Immature natural killer cell (primary cell): ENCODE data around the gene MARVELD3. TPM values are rescaled to one million over a fixed set of nuclear protein-coding genes. Genes with fewer than 3 reads are reported as not detected.
"Not testable (repeated sequence)": the region's sequence is repeated elsewhere in the genome, so short reads cannot be mapped to it uniquely, and the experiment has no call there.

Experiments
- DNase-seq, 3 donors: peaks; one replicate each; pipeline ENCODE4 v3.0.0; 2022; ENCODE audit warnings: mixed read lengths in 1 of 3
- H3K27ac Mint-ChIP-seq, 6 donors: one replicate each; pipeline ENCODE4 v1.8.0; 2020; ENCODE audit warnings: mixed read lengths in 6 of 6, mild to moderate bottlenecking in 5 of 6, inconsistent platforms in 4 of 6, moderate library complexity in 3 of 6
- H3K27me3 Mint-ChIP-seq, 3 donors: one replicate each; pipeline ENCODE4 v1.8.0; 2020 to 2021; ENCODE audit warnings: low read depth in 3 of 3, mild to moderate bottlenecking in 3 of 3, mixed read lengths in 3 of 3, moderate library complexity in 3 of 3, inconsistent platforms in 1 of 3
- H3K36me3 Mint-ChIP-seq, 3 donors: one replicate each; pipeline ENCODE4 v1.8.0; 2020; ENCODE audit warnings: mixed read lengths in 3 of 3, inconsistent platforms in 2 of 3, mild to moderate bottlenecking in 2 of 3
- H3K4me1 Mint-ChIP-seq, 2 donors: one replicate each; pipeline ENCODE4 v1.8.0; 2020; ENCODE audit warnings: inconsistent platforms in 2 of 2, mild to moderate bottlenecking in 2 of 2, mixed read lengths in 2 of 2, moderate library complexity in 1 of 2
- H3K4me3 Mint-ChIP-seq, 5 donors: one replicate each; pipeline ENCODE4 v1.8.0; 2020; ENCODE audit warnings: mild to moderate bottlenecking in 5 of 5, mixed read lengths in 5 of 5, inconsistent platforms in 3 of 5, moderate library complexity in 3 of 5
- H3K9me3 Mint-ChIP-seq, 6 donors: one replicate each; pipeline ENCODE4 v1.8.0; 2020; ENCODE audit warnings: mild to moderate bottlenecking in 6 of 6, mixed read lengths in 6 of 6, inconsistent platforms in 4 of 6, moderate library complexity in 3 of 6
- polyA plus RNA-seq, 3 donors: library from polyadenylated mRNA; unstranded; fragments of 300-500 nt; fragmentation: Illumina TruSeq; gene quantifications; one replicate each; pipeline ENCODE4 v1.2.3, GENCODE V29; 2021

MARVELD3 gene, protein sequence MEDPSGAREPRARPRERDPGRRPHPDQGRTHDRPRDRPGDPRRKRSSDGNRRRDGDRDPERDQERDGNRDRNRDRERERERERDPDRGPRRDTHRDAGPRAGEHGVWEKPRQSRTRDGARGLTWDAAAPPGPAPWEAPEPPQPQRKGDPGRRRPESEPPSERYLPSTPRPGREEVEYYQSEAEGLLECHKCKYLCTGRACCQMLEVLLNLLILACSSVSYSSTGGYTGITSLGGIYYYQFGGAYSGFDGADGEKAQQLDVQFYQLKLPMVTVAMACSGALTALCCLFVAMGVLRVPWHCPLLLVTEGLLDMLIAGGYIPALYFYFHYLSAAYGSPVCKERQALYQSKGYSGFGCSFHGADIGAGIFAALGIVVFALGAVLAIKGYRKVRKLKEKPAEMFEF
- polyA plus RNA-seq, result not detected

DNA sequence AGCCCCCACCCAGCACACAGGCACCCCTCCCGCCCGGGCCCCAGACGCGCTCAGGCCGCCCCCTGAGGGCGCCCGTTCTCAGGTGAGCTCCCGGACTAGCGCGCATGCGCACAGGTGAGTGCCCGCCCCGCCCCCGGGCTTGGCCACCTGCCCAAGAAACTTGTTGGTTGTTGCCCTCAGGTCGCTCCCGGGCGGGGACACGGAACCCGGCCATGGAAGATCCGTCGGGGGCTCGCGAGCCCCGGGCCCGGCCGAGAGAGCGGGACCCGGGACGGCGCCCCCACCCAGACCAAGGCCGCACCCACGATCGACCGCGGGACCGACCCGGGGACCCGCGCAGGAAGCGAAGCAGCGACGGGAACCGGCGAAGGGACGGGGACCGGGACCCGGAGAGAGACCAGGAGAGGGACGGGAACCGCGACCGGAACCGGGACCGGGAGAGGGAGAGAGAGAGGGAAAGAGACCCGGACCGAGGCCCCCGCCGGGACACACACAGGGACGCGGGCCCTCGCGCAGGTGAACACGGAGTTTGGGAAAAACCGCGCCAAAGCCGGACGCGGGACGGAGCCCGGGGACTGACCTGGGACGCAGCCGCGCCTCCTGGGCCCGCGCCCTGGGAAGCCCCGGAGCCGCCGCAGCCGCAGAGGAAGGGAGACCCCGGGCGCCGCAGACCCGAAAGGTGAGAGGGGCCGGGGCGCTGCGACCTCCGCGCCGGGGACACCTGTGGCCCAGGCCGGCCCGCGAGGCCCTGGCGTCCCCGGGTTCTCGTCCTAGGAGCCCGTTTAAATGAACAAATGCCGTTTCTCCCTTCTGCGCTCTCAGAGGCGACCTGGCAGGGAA is at the start of gene MARVELD3:
MARVELD3 (plus strand) TSS at position 167 of the 840 bp plus-strand sequence; CDS start at position 213, 46 bp downstream.
- Mint-ChIP-seq H3K9me3 (no peaks in the 10 kb centered on the region), H3K27ac (no peak within 1 kb of the TSS), H3K4me1 (peaks cover 0 to 11% of the 10 kb centered on the region in 2 donors), H3K27me3 (peaks cover 2 to 5% (median 4%) of the 10 kb centered on the region in 3 donors), H3K36me3 (no peaks in the 10 kb centered on the region), H3K4me3 (peak within 1 kb of the TSS in 4 of 5 donors; percentile 30 to 65 (median 46))
- DNase-seq, result peak in 1 of 3 donors; percentile 7

DNA sequence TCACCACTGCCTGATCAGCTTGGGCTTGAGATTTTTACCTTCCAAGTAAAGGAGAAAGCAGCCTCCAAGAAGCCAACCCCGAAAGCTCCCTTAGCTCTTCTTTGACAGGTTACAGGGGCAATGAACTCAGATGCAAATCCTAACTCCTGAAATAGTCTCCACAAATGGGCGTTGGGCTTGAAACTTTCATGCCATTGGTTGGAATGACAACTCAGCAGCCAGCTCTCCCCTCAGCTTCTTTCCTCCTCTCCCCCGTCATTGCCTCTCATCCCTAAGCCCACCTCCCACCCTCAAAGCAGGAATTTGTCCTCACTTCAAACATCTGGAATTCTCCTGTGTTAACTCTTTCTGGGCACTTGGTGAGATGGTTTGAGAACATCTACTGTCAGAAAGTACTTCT is 49.0 kb upstream of the MARVELD3 start, which contains the start of gene TAT:
TAT (minus strand) TSS at position 122 of the 400 bp plus-strand sequence. CDS start 677 bp downstream, outside the sequence.
- peaks cover 0 to 15% (median 12%) of the 10 kb centered on the region in 3 donors for H3K27me3 Mint-ChIP-seq
- H3K9me3 Mint-ChIP-seq, result no peaks in the 10 kb centered on the region
- no peak within 1 kb of the TSS for H3K4me3 Mint-ChIP-seq
- H3K27ac Mint-ChIP-seq, result no peak within 1 kb of the TSS
- H3K36me3 Mint-ChIP-seq, result no peaks in the 10 kb centered on the region
- DNase-seq, result no peak
- no peaks in the 10 kb centered on the region for H3K4me1 Mint-ChIP-seq

DNA sequence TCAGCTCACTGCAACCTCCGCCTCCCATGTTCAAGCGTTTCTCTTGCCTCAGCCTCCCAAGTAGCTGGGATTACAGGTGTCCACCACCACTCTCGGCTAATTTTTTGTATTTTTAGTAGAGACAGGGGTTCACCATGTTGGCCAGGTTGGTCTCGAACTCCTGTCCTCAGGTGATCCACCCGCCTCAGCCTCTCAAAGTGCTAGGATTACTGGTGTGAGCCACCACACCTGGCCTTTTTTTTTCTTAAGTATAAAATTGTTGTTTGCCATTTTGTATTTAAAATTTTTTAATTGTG is 43.5 kb upstream of the MARVELD3 start:
- not testable (repeated sequence) for H3K36me3 Mint-ChIP-seq, H3K9me3 Mint-ChIP-seq, H3K4me1 Mint-ChIP-seq, H3K4me3 Mint-ChIP-seq, H3K27me3 Mint-ChIP-seq, DNase-seq, H3K27ac Mint-ChIP-seq

DNA sequence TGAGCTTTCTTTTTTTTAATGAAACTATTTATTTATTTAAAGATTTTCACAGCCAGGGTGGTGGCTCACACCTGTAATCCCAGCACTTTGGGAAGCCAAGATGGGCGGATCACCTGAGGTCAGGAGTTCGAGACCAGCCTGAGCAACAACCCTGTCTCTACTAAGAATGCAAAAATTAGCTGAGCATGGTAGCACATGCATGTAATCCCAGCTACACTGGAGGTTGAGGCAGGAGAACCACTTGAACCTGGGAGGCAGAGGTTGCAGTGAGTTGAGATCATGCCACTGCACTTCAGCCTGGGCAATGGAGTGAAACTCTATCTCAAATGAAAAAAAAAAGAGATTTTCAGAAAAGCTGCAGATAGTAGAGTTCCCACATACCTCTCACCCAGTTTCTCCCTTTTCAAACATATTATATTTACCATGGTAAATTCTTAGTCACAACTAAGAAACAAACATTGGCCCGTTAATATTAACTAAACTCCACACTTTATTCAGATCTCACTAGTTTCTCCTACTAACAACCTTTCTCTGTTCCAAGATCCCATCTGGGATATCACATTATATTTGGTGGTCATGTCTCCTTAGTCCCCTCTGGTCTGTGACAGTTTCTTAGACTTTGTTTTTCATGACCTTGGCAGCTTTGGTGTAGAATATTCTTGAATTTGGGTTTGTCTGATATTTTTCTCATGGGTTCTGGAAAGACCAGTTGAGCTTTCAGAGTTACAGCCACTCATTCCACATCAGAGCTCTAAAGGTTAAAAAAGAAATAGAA is 41.3 kb upstream of the MARVELD3 start:
- peaks cover 0 to 2% (median 0%) of the 10 kb centered on the region in 6 donors for H3K9me3 Mint-ChIP-seq
- H3K4me1 Mint-ChIP-seq, result no peaks in the 10 kb centered on the region
- DNase-seq, result no peak
- H3K27ac Mint-ChIP-seq, result no peak overlapping the region
- peaks cover 0 to 8% (median 4%) of the 10 kb centered on the region in 3 donors for H3K27me3 Mint-ChIP-seq
- no peak overlapping the region for H3K4me3 Mint-ChIP-seq
- no peaks in the 10 kb centered on the region for H3K36me3 Mint-ChIP-seq

DNA sequence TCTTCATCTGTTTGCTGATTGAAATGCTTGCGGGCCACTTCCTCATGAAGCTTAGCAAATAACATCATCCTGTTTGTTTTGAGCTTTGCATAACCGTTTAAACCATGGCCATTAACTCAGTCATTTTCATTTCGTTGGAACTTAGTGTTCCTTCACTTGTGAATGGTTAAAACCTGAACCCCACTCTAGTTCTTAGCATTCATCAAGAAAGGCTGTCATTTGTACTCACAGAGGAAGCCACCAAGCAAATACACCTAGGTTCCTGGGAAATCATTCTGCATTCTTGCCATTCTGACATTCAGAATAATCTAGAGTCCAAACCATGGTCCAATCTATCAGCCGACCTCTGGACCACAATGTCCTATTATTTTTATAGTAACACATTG is 40.7 kb upstream of the MARVELD3 start:
- Mint-ChIP-seq H3K36me3 (no peaks in the 10 kb centered on the region), H3K27me3 (peaks cover 0 to 8% (median 4%) of the 10 kb centered on the region in 3 donors), H3K27ac (no peak overlapping the region), H3K4me1 (no peaks in the 10 kb centered on the region), H3K9me3 (peaks cover 0 to 2% (median 0%) of the 10 kb centered on the region in 6 donors), H3K4me3 (no peak overlapping the region)
- no peak for DNase-seq

DNA sequence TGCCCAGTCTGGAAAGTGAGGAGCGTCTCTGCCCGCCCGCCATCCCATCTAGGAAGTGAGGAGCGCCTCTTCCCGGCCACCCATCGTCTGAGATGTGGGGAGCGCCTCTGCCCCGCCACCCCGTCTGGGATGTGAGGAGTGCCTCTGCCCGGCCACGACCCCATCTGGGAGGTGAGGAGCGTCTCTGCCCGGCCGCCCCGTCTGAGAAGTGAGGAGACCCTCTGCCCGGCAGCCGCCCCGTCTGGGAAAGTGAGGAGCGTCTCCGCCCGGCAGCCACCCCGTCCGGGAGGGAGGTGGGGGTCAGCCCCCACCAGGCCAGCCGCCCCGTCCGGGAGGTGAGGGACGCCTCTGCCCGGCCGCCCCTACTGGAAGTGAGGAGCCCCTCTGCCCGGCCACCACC is 36.6 kb upstream of the MARVELD3 start:
- not testable (repeated sequence) for H3K4me1 Mint-ChIP-seq, DNase-seq, H3K4me3 Mint-ChIP-seq, H3K9me3 Mint-ChIP-seq, H3K27ac Mint-ChIP-seq, H3K36me3 Mint-ChIP-seq
- H3K27me3 Mint-ChIP-seq, result peaks cover 2 to 14% (median 5%) of the 10 kb centered on the region in 3 donors

DNA sequence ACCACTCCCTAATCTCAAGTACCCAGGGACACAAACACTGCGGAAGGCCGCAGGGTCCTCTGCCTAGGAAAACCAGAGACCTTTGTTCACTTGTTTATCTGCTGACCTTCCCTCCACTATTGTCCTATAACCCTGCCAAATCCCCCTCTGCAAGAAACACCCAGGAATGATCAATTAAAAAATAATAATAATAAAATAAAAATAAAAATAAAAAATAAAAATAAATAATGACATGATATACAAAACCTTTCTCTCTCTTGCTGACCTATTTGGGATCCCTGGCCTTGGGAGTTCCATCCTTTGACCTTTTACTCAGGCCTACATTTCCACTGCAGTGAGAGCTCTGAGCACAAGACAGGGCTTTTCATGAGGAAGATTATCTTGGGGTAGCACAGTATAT is 35.9 kb upstream of the MARVELD3 start:
- H3K4me1 Mint-ChIP-seq, H3K9me3 Mint-ChIP-seq, H3K4me3 Mint-ChIP-seq, H3K27ac Mint-ChIP-seq, H3K36me3 Mint-ChIP-seq, DNase-seq: not testable (repeated sequence)
- H3K27me3 Mint-ChIP-seq, result peaks cover 2 to 14% (median 5%) of the 10 kb centered on the region in 3 donors

DNA sequence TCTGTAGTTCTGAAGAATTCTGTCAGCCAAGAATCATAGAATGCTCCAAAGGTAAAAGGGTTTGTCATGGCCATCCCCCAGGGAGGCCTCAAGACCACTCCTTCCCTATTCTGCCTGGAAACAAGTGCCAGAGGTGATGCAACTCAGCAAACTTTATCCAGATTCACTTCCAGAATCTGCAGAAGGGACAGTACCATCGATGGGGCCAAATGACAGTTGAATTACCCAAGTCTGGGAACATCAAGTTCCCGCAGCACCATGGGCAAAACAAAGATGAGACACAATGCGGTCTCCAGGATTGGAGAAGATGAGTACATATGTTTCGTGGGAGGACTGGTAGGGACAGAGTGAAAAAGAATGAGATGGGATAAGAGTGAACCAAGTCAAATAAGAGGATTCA is 35.4 kb upstream of the MARVELD3 start:
- peaks cover 0 to 2% (median 0%) of the 10 kb centered on the region in 6 donors for H3K9me3 Mint-ChIP-seq
- DNase-seq, result no peak
- no peaks in the 10 kb centered on the region for H3K4me1 Mint-ChIP-seq
- peaks cover 2 to 12% (median 5%) of the 10 kb centered on the region in 3 donors for H3K27me3 Mint-ChIP-seq
- H3K4me3 Mint-ChIP-seq, result no peak overlapping the region
- H3K27ac Mint-ChIP-seq, result no peak overlapping the region
- no peaks in the 10 kb centered on the region for H3K36me3 Mint-ChIP-seq

DNA sequence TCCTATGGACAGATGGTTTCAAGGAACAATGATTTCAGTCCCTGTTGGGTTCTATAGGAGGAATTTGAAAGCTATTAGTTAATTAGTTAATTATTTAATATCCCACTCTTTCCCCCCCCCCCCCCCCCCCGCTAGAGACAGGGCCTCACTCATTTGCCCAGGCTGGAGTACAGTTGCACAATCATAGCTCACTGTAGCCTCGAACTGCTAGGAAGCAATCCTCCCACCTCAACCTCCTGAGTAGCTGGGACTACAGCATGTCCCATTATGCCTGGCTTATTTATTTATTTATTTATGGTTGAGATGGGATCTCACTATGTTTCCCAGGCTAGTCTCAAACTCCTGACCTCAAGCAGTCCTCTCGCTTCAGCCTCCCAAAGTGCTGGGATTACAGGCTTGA is 34.1 kb upstream of the MARVELD3 start:
- no peaks in the 10 kb centered on the region for H3K9me3 Mint-ChIP-seq
- no peak overlapping the region for H3K4me3 Mint-ChIP-seq
- peaks cover 1 to 10% (median 5%) of the 10 kb centered on the region in 3 donors for H3K27me3 Mint-ChIP-seq
- no peaks in the 10 kb centered on the region for H3K4me1 Mint-ChIP-seq
- H3K27ac Mint-ChIP-seq, result no peak overlapping the region
- no peak for DNase-seq
- H3K36me3 Mint-ChIP-seq, result no peaks in the 10 kb centered on the region

DNA sequence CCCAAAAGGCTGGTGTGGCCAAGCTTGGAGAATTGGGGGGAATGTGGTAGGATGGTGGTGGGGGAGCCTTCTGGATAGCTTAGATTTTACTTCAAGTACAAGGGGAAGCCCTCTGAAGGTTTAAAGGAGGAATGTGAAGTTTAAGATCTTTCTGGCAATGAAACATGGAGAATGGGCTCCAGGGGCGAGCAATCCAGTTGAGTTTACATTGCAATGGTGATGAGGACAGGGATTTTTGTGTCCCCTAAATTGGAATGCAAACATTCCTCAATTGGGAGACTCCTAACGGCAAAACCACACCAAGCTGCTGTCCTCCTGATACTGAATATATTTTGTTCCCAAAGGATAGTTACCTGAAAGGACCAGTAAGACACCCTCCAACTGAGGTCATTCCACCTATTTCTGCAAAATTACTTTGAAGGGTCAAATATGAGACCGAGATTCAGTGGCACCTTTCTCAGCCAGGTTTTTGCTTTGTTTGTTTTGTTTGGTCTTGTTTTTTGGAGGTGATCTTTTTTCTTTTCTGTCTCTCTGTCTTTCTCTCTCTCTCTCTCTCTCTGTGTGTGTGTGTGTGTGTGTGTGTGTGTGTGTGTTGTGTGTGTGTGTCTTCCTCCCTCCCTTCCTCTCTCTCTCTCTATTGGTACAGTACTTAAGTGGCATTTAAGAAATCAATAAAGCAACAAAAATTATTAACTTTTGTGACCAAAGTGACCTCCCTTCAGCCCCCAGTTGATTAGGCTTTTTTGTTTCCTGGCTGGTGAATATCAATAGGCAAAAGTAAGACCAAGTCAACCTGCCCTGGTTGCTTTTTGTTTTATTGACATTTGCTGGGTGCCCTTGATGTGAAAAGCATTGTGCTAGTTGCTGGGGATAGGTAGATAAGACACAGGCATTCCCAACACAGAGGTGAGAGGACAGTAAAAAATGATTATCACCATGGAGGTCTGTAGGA is 32.7 kb upstream of the MARVELD3 start:
- no peaks in the 10 kb centered on the region for H3K9me3 Mint-ChIP-seq
- no peaks in the 10 kb centered on the region for H3K4me1 Mint-ChIP-seq
- no peaks in the 10 kb centered on the region for H3K36me3 Mint-ChIP-seq
- H3K27me3 Mint-ChIP-seq, result peaks cover 2 to 10% (median 8%) of the 10 kb centered on the region in 3 donors
- DNase-seq, result no peak
- no peak overlapping the region for H3K4me3 Mint-ChIP-seq
- H3K27ac Mint-ChIP-seq, result no peak overlapping the region

DNA sequence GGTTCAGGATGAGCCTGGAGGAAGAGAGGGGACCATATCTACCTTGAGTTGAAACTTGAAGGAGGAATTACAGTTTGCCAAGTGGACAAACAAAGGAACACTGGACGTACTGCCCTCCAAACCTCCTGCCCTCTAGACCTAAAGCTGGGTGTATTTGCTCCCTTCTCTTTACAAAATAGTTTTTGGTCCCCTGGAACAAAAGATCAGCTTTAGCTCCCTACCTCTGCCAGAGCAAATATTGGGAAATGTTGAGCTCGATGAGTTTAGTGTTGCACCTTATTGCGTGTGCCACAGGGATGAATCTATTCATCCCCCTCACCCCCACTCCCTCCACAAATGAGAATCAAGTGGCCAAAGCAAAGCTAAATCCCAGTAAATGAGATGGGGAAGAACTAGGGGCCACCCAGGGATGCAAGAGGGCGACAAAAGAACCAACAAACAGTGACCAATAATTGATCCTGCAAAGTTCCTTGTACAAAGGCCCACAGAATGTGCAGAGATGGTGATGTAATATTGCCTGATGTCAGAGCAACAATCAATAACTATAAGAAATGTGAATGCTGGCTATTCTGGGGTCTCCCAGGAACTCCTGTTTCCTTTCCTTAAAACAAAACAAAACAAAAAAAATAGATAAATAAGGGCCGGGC is 31.9 kb upstream of the MARVELD3 start:
- H3K4me3 Mint-ChIP-seq, result no peak overlapping the region
- no peaks in the 10 kb centered on the region for H3K36me3 Mint-ChIP-seq
- H3K9me3 Mint-ChIP-seq, result no peaks in the 10 kb centered on the region
- H3K4me1 Mint-ChIP-seq, result no peaks in the 10 kb centered on the region
- DNase-seq, result no peak
- H3K27ac Mint-ChIP-seq, result no peak overlapping the region
- H3K27me3 Mint-ChIP-seq, result peaks cover 2 to 11% (median 10%) of the 10 kb centered on the region in 3 donors

DNA sequence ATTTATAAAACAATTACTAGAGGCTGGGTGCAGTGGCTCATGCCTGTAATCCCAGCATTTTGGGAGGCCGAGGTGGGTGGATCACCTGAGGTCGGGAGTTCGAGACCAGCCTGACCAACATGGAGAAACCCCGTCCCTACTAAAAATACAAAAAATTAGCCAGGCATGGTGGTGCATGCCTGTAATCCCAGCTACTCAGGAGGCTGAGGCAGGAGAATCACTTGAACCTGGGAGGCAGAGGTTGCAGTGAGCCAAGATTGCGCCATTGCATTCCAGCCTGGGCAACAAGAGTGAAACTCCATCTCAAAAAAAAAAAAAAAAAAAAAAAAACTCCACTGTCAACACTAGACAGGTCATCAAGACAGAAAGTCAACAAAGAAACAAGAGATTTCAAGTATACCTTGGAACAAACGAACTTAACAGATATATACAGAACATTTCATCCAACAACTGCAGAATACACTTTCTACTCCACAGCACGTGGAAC is 30.6 kb upstream of the MARVELD3 start:
- not testable (repeated sequence) for DNase-seq, H3K36me3 Mint-ChIP-seq, H3K27ac Mint-ChIP-seq, H3K4me3 Mint-ChIP-seq, H3K4me1 Mint-ChIP-seq, H3K9me3 Mint-ChIP-seq
- peaks cover 2 to 13% (median 10%) of the 10 kb centered on the region in 3 donors for H3K27me3 Mint-ChIP-seq
